Omental fat pad (tissue), 4 donors: Measurements from ENCODE around the gene TGFBR1. TPM values are rescaled to one million over a fixed set of nuclear protein-coding genes. Genes with fewer than 3 reads are reported as not detected.

Experiments used
- ATAC-seq: fragments of 150-250 bp; one replicate; pipeline ENCODE4 v1.9.1; 2016; ENCODE audit warnings: mild to moderate bottlenecking, moderate library complexity; ENCODE audit not compliant: low FRiP score
- DNase-seq: peaks from one replicate; pipeline ENCODE4 v3.0.0-alpha.2; 2019; ENCODE audit warnings: low spot score
- total RNA-seq, 4 donors: library from RNA; depleted of rRNA; stranded (reverse); fragments of >200 nt; gene quantifications; one replicate each; pipeline ENCODE4 v1.1.0, GENCODE V29; 2016
- TF ChIP-seq, protein P1 (sequence below), 3 donors: fragments of 450-650 bp; IDR thresholded peaks; one replicate each; pipeline ENCODE4 v1.5.1; 2016 to 2017; ENCODE audit warnings: antibody characterized with exemption in 3 of 3, mild to moderate bottlenecking in 3 of 3, moderate library complexity in 2 of 3

The TGFBR1 gene
- total RNA-seq, 4 donors from 2014 or later: 20.9 to 35.2 (median 30.9) TPM

DNA sequence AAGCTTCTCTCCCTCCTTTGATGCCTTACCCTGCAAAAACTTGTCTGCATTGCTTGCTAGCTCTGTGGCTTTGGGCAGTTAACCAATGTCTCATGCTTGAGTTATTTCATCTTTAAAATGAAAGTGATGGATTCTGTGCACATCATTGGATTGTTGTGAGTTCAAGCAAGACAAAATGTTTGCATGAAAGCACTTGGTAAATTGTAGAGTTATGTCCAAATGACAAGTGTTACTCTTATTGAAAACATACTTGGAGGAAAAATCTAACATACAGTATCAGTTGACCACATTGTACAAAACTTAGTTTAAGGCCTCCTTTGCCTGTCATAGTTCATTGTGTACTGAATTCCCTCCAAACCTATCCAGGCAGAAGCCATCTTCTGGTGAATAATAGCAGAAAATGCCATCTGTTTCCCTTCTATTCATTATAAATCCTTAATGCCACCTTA lies 30.0 kb downstream of the TGFBR1 start:
- no peak for ATAC-seq
- TF ChIP-seq, protein P1, sequence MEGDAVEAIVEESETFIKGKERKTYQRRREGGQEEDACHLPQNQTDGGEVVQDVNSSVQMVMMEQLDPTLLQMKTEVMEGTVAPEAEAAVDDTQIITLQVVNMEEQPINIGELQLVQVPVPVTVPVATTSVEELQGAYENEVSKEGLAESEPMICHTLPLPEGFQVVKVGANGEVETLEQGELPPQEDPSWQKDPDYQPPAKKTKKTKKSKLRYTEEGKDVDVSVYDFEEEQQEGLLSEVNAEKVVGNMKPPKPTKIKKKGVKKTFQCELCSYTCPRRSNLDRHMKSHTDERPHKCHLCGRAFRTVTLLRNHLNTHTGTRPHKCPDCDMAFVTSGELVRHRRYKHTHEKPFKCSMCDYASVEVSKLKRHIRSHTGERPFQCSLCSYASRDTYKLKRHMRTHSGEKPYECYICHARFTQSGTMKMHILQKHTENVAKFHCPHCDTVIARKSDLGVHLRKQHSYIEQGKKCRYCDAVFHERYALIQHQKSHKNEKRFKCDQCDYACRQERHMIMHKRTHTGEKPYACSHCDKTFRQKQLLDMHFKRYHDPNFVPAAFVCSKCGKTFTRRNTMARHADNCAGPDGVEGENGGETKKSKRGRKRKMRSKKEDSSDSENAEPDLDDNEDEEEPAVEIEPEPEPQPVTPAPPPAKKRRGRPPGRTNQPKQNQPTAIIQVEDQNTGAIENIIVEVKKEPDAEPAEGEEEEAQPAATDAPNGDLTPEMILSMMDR (IDR thresholded peaks at IDR 0.05): no peak

DNA sequence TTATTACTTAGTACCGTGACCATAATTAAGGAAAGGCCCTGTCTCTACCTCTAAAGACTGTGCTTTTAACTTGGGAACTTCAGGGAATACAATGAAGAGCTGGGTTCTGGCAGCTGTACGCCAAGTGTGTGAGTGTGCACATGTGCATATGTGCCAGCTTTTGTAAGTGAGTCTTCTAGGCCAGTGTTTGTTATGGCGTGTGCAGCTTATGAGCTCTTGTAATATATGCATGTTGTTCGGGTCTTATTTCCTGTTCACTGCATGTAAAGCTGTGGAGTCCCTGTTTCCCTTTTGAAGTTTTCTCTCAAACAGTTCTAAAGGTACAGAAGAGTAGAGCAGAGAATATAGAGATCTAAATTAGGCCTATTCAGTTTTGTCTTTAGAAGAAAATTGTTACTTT lies 30.5 kb downstream of the TGFBR1 start:
- TF ChIP-seq, protein P1 (IDR thresholded peaks at IDR 0.05): no peak
- ATAC-seq (no peak), DNase-seq (no peak)

More for the DNA sequence above, 30.0 kb downstream of the TGFBR1 start:
- DNase-seq: no peak

DNA sequence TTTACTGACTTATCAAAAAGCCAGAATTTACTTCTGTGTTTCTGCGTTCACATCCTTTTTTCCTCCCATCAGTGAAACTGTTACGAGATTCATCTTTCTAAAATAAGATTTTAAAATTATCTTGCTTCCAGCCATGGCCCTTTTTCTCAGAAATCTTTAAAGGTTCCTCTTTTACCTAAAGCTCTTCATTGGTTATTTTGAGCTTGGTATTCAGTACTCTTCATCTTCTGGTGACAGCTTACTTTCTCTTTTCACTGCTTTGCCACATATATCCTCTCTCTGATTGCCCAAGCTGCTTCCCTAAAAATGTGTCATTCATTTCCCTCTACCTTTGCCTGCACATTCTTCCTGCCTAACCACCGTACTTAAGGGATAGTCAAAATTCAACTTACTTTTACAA lies 32.3 kb downstream of the TGFBR1 start:
- TF ChIP-seq, protein P1 (IDR thresholded peaks at IDR 0.05): no peak
- no peak for ATAC-seq

DNA sequence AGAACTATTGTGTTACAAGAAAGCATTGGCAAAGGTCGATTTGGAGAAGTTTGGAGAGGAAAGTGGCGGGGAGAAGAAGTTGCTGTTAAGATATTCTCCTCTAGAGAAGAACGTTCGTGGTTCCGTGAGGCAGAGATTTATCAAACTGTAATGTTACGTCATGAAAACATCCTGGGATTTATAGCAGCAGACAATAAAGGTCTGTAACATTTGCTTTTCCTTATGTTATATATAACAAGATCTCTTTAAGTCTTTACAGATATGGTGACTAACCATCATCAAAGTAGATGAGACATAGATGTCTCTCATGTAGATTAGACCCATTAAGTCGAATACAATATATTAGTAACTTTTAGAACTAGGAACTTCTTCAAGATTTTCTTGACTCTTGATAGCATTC lies 33.0 kb downstream of the TGFBR1 start:
- DNase-seq (no peak), ATAC-seq (no peak)
- TF ChIP-seq, protein P1 (IDR thresholded peaks at IDR 0.05): no peak

More for the DNA sequence above, 32.3 kb downstream of the TGFBR1 start:
- no peak for DNase-seq

DNA sequence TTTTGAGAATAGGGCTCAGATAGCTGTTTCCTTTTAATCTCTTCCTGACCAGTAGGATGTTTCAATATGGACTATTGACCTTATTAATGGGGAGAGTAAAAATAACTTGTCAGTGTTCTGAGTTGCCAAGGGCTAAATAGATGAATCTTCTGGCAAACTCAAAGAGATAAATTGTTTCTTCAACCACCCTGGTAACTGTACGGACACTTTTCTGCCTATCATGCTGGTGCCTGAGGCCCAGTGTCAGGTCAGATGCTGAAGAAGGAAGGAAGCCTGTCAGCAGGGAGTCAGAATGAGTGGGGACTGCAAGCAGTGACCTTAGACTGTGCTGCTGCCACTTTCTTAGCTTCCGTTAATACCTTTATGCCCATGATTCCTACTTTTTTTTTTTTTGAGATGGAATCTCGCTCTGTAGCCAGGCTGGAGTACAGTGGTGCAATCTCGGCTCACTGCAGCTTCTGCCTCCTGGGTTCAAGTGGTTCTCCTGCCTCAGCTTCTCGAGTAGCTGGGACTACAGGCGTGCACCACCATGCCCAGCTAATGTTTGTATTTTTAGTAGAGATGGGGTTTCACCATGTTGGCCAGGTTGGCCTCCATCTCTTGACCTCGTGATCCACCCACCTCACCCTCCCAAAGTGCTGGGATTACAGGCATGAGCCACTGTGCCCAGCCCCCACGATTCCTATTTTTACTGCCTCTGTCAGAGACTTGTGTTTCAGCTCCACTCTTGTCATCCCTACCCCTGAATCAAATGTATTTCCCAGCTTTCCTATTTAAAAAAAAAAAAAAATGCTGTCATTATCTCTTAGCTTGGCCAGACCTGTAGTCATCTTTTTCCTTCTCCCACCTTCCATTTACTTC lies 33.7 kb downstream of the TGFBR1 start:
- TF ChIP-seq, protein P1 (IDR thresholded peaks at IDR 0.05): no peak
- DNase-seq (no peak), ATAC-seq (no peak)

DNA sequence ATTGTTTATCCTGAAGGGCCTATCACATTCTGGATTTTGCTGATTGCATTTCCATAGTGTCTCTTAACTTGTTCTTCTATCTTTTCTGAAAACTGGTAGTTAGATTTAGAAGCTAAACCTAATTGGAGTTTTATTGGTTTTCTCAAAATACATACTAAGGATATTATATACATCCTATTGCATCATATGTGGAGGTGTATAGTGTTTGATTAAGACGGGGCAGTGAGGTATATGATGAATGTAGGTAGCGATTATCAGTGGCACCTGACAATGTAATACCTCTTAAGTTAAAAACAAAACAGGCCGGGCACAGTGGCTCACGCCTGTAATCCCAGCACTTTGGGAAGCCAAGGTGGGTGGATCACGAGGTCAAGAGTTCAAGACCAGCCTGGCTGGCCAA lies 35.0 kb downstream of the TGFBR1 start:
- no peak for DNase-seq
- ATAC-seq: no peak
- TF ChIP-seq, protein P1 (IDR thresholded peaks at IDR 0.05): no peak
